ENCODE data around the gene CD101. TPM values are rescaled to one million over a fixed set of nuclear protein-coding genes. Genes with fewer than 3 reads are reported as not detected.

The CD101 gene
- total and polyA plus RNA-seq, 2 experiments from 2014 or later: 1.2 to 1.3 TPM

GRCh38 chr1:117044217-117044616 is 42.7 kb downstream of the CD101 start:
- H3K27ac ChIP-seq (ENCODE audit: low read depth): no peak overlapping the region
- H3K27me3 ChIP-seq (ENCODE audit: insufficient read depth): no peaks in the 10 kb centered on the region
- Mint-ChIP-seq H3K27me3 (ENCODE audit: insufficient read depth, low read depth, poor library complexity) (peaks cover 6% of the 10 kb centered on the region), H3K9me3 (no peaks in the 10 kb centered on the region; the same call in 2 of the 3 replicates), H3K36me3 (ENCODE audit: low read depth) (0 out of 3 replicates have a peak, but pooled peaks cover 2% of the 10 kb centered on the region), H3K4me3 (no peak overlapping the region), H3K27ac (no peak overlapping the region), H3K4me1 (no peaks in the 10 kb centered on the region)
- no peak overlapping the region for H2AFZ ChIP-seq
- no peaks in the 10 kb centered on the region for H3F3A ChIP-seq (replicated peaks; ENCODE audit: low read depth)
- no peaks in the 10 kb centered on the region for H3K79me2 ChIP-seq (replicated peaks; ENCODE audit: insufficient read depth)
- TF ChIP-seq NANOG (IDR thresholded peaks at IDR 0.05; ENCODE audit: borderline replicate concordance): no peak
- H3K4me1 ChIP-seq (ENCODE audit: insufficient read depth): no peaks in the 10 kb centered on the region
- no peaks in the 10 kb centered on the region for H3K36me3 ChIP-seq (ENCODE audit: insufficient read depth)
- no peak for DNase-seq (ENCODE audit: low spot score)
- ATAC-seq: no peak
- H3K4me3 ChIP-seq: no peak overlapping the region
- H4K20me1 ChIP-seq (replicated peaks; ENCODE audit: insufficient read depth): no peaks in the 10 kb centered on the region
- 0 out of 2 replicates have a peak, but pooled peaks cover 3% of the 10 kb centered on the region for H3K9me2 ChIP-seq (ENCODE audit: insufficient read depth)
- no peak overlapping the region for H3K4me2 ChIP-seq

GRCh38 chr1:117045644-117046043 is 44.1 kb downstream of the CD101 start:
- H3K27ac Mint-ChIP-seq: no peak overlapping the region
- Histone ChIP-seq H3K79me2 (replicated peaks; ENCODE audit: insufficient read depth) (no peaks in the 10 kb centered on the region), H3K4me1 (ENCODE audit: insufficient read depth) (no peaks in the 10 kb centered on the region), H3K27me3 (ENCODE audit: insufficient read depth) (no peaks in the 10 kb centered on the region), H3F3A (replicated peaks; ENCODE audit: low read depth) (no peaks in the 10 kb centered on the region), H3K36me3 (ENCODE audit: insufficient read depth) (no peaks in the 10 kb centered on the region), H3K4me2 (no peak overlapping the region), H2AFZ (no peak overlapping the region), H3K27ac (ENCODE audit: low read depth) (no peak overlapping the region), H4K20me1 (replicated peaks; ENCODE audit: insufficient read depth) (no peaks in the 10 kb centered on the region), H3K9me2 (ENCODE audit: insufficient read depth) (no peaks in the 10 kb centered on the region), H3K4me3 (no peak overlapping the region)
- H3K36me3 Mint-ChIP-seq (ENCODE audit: low read depth): 0 out of 3 replicates have a peak, but pooled peaks cover 3% of the 10 kb centered on the region
- ATAC-seq (no peak), DNase-seq (ENCODE audit: low spot score) (no peak)
- no peak overlapping the region for H3K4me3 Mint-ChIP-seq
- H3K27me3 Mint-ChIP-seq (ENCODE audit: insufficient read depth, low read depth, poor library complexity): peaks cover 6% of the 10 kb centered on the region
- H3K9me3 Mint-ChIP-seq: no peaks in the 10 kb centered on the region; the same call in 2 of the 3 replicates
- H3K4me1 Mint-ChIP-seq: no peaks in the 10 kb centered on the region
- no peak for TF ChIP-seq CREB1 (CRISPR knock-in tag; IDR thresholded peaks at IDR 0.05; ENCODE audit: low read depth)
- TF ChIP-seq REST (IDR thresholded peaks at IDR 0.05; ENCODE audit: unreplicated experiment): no peak
- no peak for TF ChIP-seq EZH2 (IDR thresholded peaks at IDR 0.05; ENCODE audit: low read depth, unreplicated experiment)
- TF ChIP-seq, protein P1, sequence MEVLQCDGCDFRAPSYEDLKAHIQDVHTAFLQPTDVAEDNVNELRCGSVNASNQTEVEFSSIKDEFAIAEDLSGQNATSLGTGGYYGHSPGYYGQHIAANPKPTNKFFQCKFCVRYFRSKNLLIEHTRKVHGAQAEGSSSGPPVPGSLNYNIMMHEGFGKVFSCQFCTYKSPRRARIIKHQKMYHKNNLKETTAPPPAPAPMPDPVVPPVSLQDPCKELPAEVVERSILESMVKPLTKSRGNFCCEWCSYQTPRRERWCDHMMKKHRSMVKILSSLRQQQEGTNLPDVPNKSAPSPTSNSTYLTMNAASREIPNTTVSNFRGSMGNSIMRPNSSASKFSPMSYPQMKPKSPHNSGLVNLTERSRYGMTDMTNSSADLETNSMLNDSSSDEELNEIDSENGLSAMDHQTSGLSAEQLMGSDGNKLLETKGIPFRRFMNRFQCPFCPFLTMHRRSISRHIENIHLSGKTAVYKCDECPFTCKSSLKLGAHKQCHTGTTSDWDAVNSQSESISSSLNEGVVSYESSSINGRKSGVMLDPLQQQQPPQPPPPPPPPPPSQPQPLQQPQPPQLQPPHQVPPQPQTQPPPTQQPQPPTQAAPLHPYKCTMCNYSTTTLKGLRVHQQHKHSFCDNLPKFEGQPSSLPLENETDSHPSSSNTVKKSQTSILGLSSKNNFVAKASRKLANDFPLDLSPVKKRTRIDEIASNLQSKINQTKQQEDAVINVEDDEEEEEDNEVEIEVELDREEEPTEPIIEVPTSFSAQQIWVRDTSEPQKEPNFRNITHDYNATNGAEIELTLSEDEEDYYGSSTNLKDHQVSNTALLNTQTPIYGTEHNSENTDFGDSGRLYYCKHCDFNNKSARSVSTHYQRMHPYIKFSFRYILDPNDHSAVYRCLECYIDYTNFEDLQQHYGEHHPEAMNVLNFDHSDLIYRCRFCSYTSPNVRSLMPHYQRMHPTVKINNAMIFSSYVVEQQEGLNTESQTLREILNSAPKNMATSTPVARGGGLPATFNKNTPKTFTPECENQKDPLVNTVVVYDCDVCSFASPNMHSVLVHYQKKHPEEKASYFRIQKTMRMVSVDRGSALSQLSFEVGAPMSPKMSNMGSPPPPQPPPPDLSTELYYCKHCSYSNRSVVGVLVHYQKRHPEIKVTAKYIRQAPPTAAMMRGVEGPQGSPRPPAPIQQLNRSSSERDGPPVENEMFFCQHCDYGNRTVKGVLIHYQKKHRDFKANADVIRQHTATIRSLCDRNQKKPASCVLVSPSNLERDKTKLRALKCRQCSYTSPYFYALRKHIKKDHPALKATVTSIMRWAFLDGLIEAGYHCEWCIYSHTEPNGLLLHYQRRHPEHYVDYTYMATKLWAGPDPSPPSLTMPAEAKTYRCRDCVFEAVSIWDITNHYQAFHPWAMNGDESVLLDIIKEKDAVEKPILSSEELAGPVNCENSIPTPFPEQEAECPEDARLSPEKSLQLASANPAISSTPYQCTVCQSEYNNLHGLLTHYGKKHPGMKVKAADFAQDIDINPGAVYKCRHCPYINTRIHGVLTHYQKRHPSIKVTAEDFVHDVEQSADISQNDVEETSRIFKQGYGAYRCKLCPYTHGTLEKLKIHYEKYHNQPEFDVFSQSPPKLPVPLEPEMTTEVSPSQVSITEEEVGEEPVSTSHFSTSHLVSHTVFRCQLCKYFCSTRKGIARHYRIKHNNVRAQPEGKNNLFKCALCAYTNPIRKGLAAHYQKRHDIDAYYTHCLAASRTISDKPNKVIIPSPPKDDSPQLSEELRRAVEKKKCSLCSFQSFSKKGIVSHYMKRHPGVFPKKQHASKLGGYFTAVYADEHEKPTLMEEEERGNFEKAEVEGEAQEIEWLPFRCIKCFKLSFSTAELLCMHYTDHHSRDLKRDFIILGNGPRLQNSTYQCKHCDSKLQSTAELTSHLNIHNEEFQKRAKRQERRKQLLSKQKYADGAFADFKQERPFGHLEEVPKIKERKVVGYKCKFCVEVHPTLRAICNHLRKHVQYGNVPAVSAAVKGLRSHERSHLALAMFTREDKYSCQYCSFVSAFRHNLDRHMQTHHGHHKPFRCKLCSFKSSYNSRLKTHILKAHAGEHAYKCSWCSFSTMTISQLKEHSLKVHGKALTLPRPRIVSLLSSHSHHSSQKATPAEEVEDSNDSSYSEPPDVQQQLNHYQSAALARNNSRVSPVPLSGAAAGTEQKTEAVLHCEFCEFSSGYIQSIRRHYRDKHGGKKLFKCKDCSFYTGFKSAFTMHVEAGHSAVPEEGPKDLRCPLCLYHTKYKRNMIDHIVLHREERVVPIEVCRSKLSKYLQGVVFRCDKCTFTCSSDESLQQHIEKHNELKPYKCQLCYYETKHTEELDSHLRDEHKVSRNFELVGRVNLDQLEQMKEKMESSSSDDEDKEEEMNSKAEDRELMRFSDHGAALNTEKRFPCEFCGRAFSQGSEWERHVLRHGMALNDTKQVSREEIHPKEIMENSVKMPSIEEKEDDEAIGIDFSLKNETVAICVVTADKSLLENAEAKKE (CRISPR knock-in tag; IDR thresholded peaks at IDR 0.05): no peak
- TF ChIP-seq JUNB (IDR thresholded peaks at IDR 0.05; ENCODE audit: unreplicated experiment): no peak
- no peak for TF ChIP-seq EZH2phosphoT487 (IDR thresholded peaks at IDR 0.05; ENCODE audit: unreplicated experiment)
- no peak for TF ChIP-seq POLR2AphosphoS5 (IDR thresholded peaks at IDR 0.05; ENCODE audit: low read depth)
- no peak for TF ChIP-seq NANOG (IDR thresholded peaks at IDR 0.05; ENCODE audit: borderline replicate concordance)
- no peak for TF ChIP-seq ETS1 (IDR thresholded peaks at IDR 0.05)

Data from GM23338 (cell line).